A673 (cell line): ENCODE measurements around the gene GPR137. TPM values are rescaled to one million over a fixed set of nuclear protein-coding genes. Genes with fewer than 3 reads are reported as not detected.

Source experiments
- BruUV-seq: library from RNA; stranded (reverse); fragments of 400-500 nt; replicated peaks from 2 replicates; lab custom pipeline; 2021; lab: Mats Ljungman, UMichigan
- CTCF ChIA-PET: fragments of 300-600 bp; sonication (Branson Sonifier 250); formaldehyde crosslinking; loops from one replicate; lab custom pipeline; 2022; ENCODE audit warnings: antibody characterized with exemption; lab: Charles Lee
- POLR2A ChIA-PET: fragments of 300-600 bp; sonication (Branson Sonifier 250); formaldehyde crosslinking; loops from one replicate; lab custom pipeline; 2022; ENCODE audit warnings: antibody characterized with exemption; ENCODE audit not compliant: low non-redundant PET; lab: Charles Lee
- DNase-seq: peaks from one replicate; pipeline ENCODE4 v3.0.0-alpha.2; 2015; ENCODE audit warnings: low spot score
- H3K27ac ChIP-seq: fragments of 200-600 bp; sonication (generic); 2 replicates; pipeline ENCODE4 v1.5.1; 2016; ENCODE audit warnings: mixed run types, low read depth, mild to moderate bottlenecking, mixed read lengths, antibody characterized with exemption, low read length; ENCODE audit not compliant: poor library complexity, severe bottlenecking
- H3K27me3 ChIP-seq: fragments of 200-600 bp; sonication (generic); replicated peaks from 2 replicates; pipeline ENCODE4 v1.6.1; 2017; ENCODE audit warnings: mixed run types, low read depth, mild to moderate bottlenecking, mixed read lengths, antibody characterized with exemption, low read length; ENCODE audit not compliant: insufficient read depth, poor library complexity
- H3K36me3 ChIP-seq: fragments of 200-600 bp; sonication (generic); 2 replicates; pipeline ENCODE4 v1.6.1; 2016; ENCODE audit warnings: mixed run types, mild to moderate bottlenecking, mixed read lengths, antibody characterized with exemption, low read length; ENCODE audit not compliant: insufficient read depth, poor library complexity, severe bottlenecking
- H3K4me1 ChIP-seq: fragments of 200-600 bp; sonication (generic); 2 replicates; pipeline ENCODE4 v1.6.1; 2017; ENCODE audit warnings: mixed run types, mild to moderate bottlenecking, mixed read lengths, antibody characterized with exemption, low read length; ENCODE audit not compliant: insufficient read depth, poor library complexity, severe bottlenecking
- H3K4me3 ChIP-seq: fragments of 200-600 bp; sonication (generic); 2 replicates; pipeline ENCODE4 v1.5.1; 2016; ENCODE audit warnings: low read depth, mixed run types, mild to moderate bottlenecking, mixed read lengths, low read length; ENCODE audit not compliant: poor library complexity, severe bottlenecking
- H3K9me3 ChIP-seq: fragments of 200-600 bp; sonication (generic); 2 replicates; pipeline ENCODE4 v1.6.1; 2016; ENCODE audit warnings: mixed run types, low read depth, mild to moderate bottlenecking, mixed read lengths, antibody characterized with exemption, low read length; ENCODE audit not compliant: poor library complexity, severe bottlenecking
- EZH2 ChIP-seq: fragments of 200-600 bp; sonication (generic); IDR thresholded peaks from 2 replicates; pipeline ENCODE4 v1.6.1; 2017; ENCODE audit warnings: borderline replicate concordance, low read depth, mild to moderate bottlenecking, mixed read lengths, antibody characterized with exemption, low read length; ENCODE audit not compliant: poor library complexity, severe bottlenecking
- intact Hi-C: fragments of 100-400 bp; cut with micrococcal nuclease; formaldehyde crosslinking; loops from one replicate; pipeline ENCODE4 v1.10.0; 2022; ENCODE audit not compliant: unreplicated experiment
- total RNA-seq: library from RNA; stranded (reverse); gene quantifications from 2 replicates; pipeline ENCODE4 v1.2.3, GENCODE V29; 2021
- TF ChIP-seq, protein P1 (sequence below): fragments of 300-800, 200-600 bp; sonication (generic); conservative IDR thresholded peaks from 2 replicates; pipeline ENCODE4 v1.5.1; 2017; ENCODE audit warnings: low read depth, mild to moderate bottlenecking, antibody characterized with exemption, low read length, moderate library complexity, mixed read lengths

GPR137 gene
- total RNA-seq, 1 experiment from 2014 or later, result 47.9 TPM

- DNase-seq, result no peak
- intact Hi-C loops, result no loop called here
- BruUV-seq, result no TSS peak
- H3K4me3 ChIP-seq, result no peak overlapping the region
- POLR2A ChIA-PET, result no interaction called here
- H3K9me3 ChIP-seq, result no peaks in the 10 kb centered on the region
- CTCF ChIA-PET, result interaction anchor here (0.5 to 2.0 kb wide), 6 partner anchors 10 to 278 kb away, joined by 3 to 15 read pairs (median 7); partner anchors contain the start of genes PRDX5 and TRMT112
- H3K27ac ChIP-seq, result no peak overlapping the region
- no peak for TF ChIP-seq EZH2
- TF ChIP-seq, protein P1, sequence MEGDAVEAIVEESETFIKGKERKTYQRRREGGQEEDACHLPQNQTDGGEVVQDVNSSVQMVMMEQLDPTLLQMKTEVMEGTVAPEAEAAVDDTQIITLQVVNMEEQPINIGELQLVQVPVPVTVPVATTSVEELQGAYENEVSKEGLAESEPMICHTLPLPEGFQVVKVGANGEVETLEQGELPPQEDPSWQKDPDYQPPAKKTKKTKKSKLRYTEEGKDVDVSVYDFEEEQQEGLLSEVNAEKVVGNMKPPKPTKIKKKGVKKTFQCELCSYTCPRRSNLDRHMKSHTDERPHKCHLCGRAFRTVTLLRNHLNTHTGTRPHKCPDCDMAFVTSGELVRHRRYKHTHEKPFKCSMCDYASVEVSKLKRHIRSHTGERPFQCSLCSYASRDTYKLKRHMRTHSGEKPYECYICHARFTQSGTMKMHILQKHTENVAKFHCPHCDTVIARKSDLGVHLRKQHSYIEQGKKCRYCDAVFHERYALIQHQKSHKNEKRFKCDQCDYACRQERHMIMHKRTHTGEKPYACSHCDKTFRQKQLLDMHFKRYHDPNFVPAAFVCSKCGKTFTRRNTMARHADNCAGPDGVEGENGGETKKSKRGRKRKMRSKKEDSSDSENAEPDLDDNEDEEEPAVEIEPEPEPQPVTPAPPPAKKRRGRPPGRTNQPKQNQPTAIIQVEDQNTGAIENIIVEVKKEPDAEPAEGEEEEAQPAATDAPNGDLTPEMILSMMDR, result no peak
- peaks cover 5% of the 10 kb centered on the region for H3K4me1 ChIP-seq
- H3K36me3 ChIP-seq, result no peaks in the 10 kb centered on the region
- H3K27me3 ChIP-seq, result no peaks in the 10 kb centered on the region
These were observed 45.2 kb downstream of the GPR137 start for GRCh38 chr11:64330888-64331287.

- H3K27me3 ChIP-seq, result no peaks in the 10 kb centered on the region
- BruUV-seq, result no TSS peak
- no peak overlapping the region for H3K27ac ChIP-seq
- intact Hi-C loops, result no loop called here
- peak; percentile 89 for DNase-seq
- H3K9me3 ChIP-seq, result no peaks in the 10 kb centered on the region
- ChIA-PET CTCF (interaction anchor here (0.5 to 2.0 kb wide), 12 partner anchors 9 to 1431 kb away, joined by 3 to 15 read pairs (median 6); partner anchors contain the start of genes ESRRA, PRDX5 and TRMT112), POLR2A (interaction anchor here (0.6 to 0.7 kb wide), 2 partner anchors 14 to 106 kb away, joined by 3 read pairs; partner anchors contain the start of genes NUDT22, PRDX5 and TRPT1)
- peaks cover 5% of the 10 kb centered on the region for H3K4me1 ChIP-seq
- TF ChIP-seq EZH2, result no peak
- TF ChIP-seq, protein P1, result peak; percentile 83
- no peaks in the 10 kb centered on the region for H3K36me3 ChIP-seq
- no peak overlapping the region for H3K4me3 ChIP-seq
These were observed 46.1 kb downstream of the GPR137 start for GRCh38 chr11:64331569-64332371.

DNA sequence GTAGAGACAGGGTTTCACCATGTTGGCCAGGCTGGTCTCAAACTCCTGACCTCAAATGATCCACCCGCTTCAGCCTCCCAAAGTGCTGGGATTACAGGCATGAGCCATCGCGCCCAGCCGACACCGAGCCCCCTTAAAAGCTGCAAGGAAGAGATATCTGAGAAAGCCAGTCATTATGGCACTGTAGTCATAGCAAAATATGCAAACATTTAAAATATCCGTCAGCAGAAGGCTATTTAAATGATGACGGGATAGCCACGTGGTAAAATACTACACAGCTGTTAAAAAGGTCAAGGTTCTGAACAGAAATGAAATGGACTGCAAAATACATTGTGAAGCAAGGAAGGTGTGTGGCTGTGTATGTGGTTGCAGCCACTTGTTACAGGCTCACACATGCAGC, 47.9 kb downstream of the GPR137 start:
- Histone ChIP-seq H3K36me3 (no peaks in the 10 kb centered on the region), H3K27me3 (no peaks in the 10 kb centered on the region), H3K9me3 (no peaks in the 10 kb centered on the region), H3K4me3 (no peak overlapping the region), H3K4me1 (peaks cover 5% of the 10 kb centered on the region), H3K27ac (no peak overlapping the region)
- no TSS peak for BruUV-seq
- POLR2A ChIA-PET, result no interaction called here
- DNase-seq, result no peak
- CTCF ChIA-PET, result no interaction called here
- TF ChIP-seq, protein P1, result no peak
- no peak for TF ChIP-seq EZH2
- intact Hi-C loops, result no loop called here
